Loucy (cell line): ENCODE measurements around the gene PRKAR2B.
"Not testable (repeated sequence)": the region's sequence is repeated elsewhere in the genome, so short reads cannot be mapped to it uniquely, and the experiment has no call there.

Experiments used
- H2AFZ ChIP-seq: fragments of 200-600 bp; sonication (generic); 2 replicates; pipeline ENCODE4 v1.6.0; 2016; ENCODE audit warnings: antibody characterized with exemption, mild to moderate bottlenecking, low read length, moderate library complexity
- H3F3A ChIP-seq: fragments of 200-600 bp; 2 replicates; pipeline ENCODE4 v1.6.0; 2016; ENCODE audit warnings: antibody characterized with exemption, low read depth, mild to moderate bottlenecking
- H3K27me3 ChIP-seq: fragments of 200-600 bp; sonication (generic); 2 replicates; pipeline ENCODE4 v1.6.1; 2014; ENCODE audit warnings: low read length, mild to moderate bottlenecking; ENCODE audit not compliant: insufficient read depth, poor library complexity, severe bottlenecking
- H3K36me3 ChIP-seq: fragments of 200-600 bp; sonication (generic); 2 replicates; pipeline ENCODE4 v1.6.1; 2016; ENCODE audit warnings: low read length; ENCODE audit not compliant: insufficient read depth
- H3K4me1 ChIP-seq: fragments of 200-600 bp; sonication (generic); 2 replicates; pipeline ENCODE4 v1.5.1; 2014; ENCODE audit warnings: low read length, mild to moderate bottlenecking; ENCODE audit not compliant: insufficient read depth, poor library complexity, severe bottlenecking
- H3K4me2 ChIP-seq: fragments of 200-600 bp; sonication (generic); 2 replicates; pipeline ENCODE4 v1.6.0; 2014; ENCODE audit warnings: antibody characterized with exemption, low read length, low read depth, mild to moderate bottlenecking; ENCODE audit not compliant: poor library complexity, severe bottlenecking
- H3K4me3 ChIP-seq: fragments of 200-600 bp; sonication (generic); 2 replicates; pipeline ENCODE4 v1.5.1; 2014; ENCODE audit warnings: low read length, mild to moderate bottlenecking, mixed read lengths; ENCODE audit not compliant: poor library complexity, severe bottlenecking
- H3K79me2 ChIP-seq: fragments of 200-600 bp; sonication (generic); 2 replicates; pipeline ENCODE4 v1.6.1; 2014; ENCODE audit warnings: low read length; ENCODE audit not compliant: insufficient read depth
- H3K9ac ChIP-seq: fragments of 200-600 bp; sonication (generic); 2 replicates; pipeline ENCODE4 v1.6.0; 2014; ENCODE audit warnings: mild to moderate bottlenecking, low read depth, low read length, moderate library complexity; ENCODE audit not compliant: poor library complexity, severe bottlenecking
- H3K9me2 ChIP-seq: fragments of 200-600 bp; sonication (generic); replicated peaks from 2 replicates; pipeline ENCODE4 v1.6.1; 2016; ENCODE audit warnings: low read depth, low read length, mixed read lengths
- H3K9me3 ChIP-seq: fragments of 200-600 bp; sonication (generic); 2 replicates; pipeline ENCODE4 v1.6.1; 2014; ENCODE audit warnings: mild to moderate bottlenecking, antibody characterized with exemption, low read length, low read depth; ENCODE audit not compliant: insufficient read depth
- H4K20me1 ChIP-seq: fragments of 200-600 bp; sonication (generic); 2 replicates; pipeline ENCODE4 v1.6.0; 2014; ENCODE audit warnings: antibody characterized with exemption, low read length, mild to moderate bottlenecking; ENCODE audit not compliant: insufficient read depth, poor library complexity, severe bottlenecking
- CTCF ChIP-seq: fragments of 200-600 bp; sonication (generic); conservative IDR thresholded peaks from 2 replicates; pipeline ENCODE4 v1.5.1; 2014; ENCODE audit warnings: mild to moderate bottlenecking, antibody characterized with exemption, low read length
- EZH2phosphoT487 ChIP-seq: fragments of 200-600 bp; IDR thresholded peaks from 2 replicates; pipeline ENCODE4 v1.6.1; 2018; ENCODE audit warnings: antibody characterized with exemption, mild to moderate bottlenecking, moderate library complexity, borderline replicate concordance

The PRKAR2B gene

GRCh38 chr7:107089627-107090026, 45.1 kb downstream of the PRKAR2B start:
- H3K4me3 ChIP-seq = no peak overlapping the region
- H3K9ac ChIP-seq = no peak overlapping the region

GRCh38 chr7:107090457-107090856, 46.0 kb downstream of the PRKAR2B start:
- Histone ChIP-seq H4K20me1 (no peaks in the 10 kb centered on the region), H3K9me2 (no peaks in the 10 kb centered on the region), H3K9ac (no peak overlapping the region), H3K4me2 (no peak overlapping the region), H3K79me2 (no peaks in the 10 kb centered on the region), H3K27me3 (no peaks in the 10 kb centered on the region), H2AFZ (no peak overlapping the region), H3K36me3 (no peaks in the 10 kb centered on the region), H3K4me3 (no peak overlapping the region), H3F3A (no peaks in the 10 kb centered on the region), H3K4me1 (peaks cover 13% of the 10 kb centered on the region), H3K9me3 (no peaks in the 10 kb centered on the region)
- TF ChIP-seq CTCF (no peak), EZH2phosphoT487 (no peak)

More at GRCh38 chr7:107089627-107090026, 45.1 kb downstream of the PRKAR2B start:
- Histone ChIP-seq H4K20me1 (no peaks in the 10 kb centered on the region), H3K9me3 (no peaks in the 10 kb centered on the region), H3K79me2 (no peaks in the 10 kb centered on the region), H3K36me3 (no peaks in the 10 kb centered on the region), H3F3A (no peaks in the 10 kb centered on the region), H2AFZ (no peak overlapping the region), H3K9me2 (no peaks in the 10 kb centered on the region), H3K4me1 (peaks cover 13% of the 10 kb centered on the region), H3K4me2 (no peak overlapping the region), H3K27me3 (no peaks in the 10 kb centered on the region)
- TF ChIP-seq EZH2phosphoT487 = no peak
- TF ChIP-seq CTCF = no peak

- no peak overlapping the region for H3K9ac ChIP-seq
- TF ChIP-seq CTCF (no peak), EZH2phosphoT487 (no peak)
- no peaks in the 10 kb centered on the region for H3K9me2 ChIP-seq
- peaks cover 13% of the 10 kb centered on the region for H3K4me1 ChIP-seq
- H3K27me3 ChIP-seq = no peaks in the 10 kb centered on the region
- H3K79me2 ChIP-seq = no peaks in the 10 kb centered on the region
- no peaks in the 10 kb centered on the region for H4K20me1 ChIP-seq
- H2AFZ ChIP-seq = no peak overlapping the region
- no peaks in the 10 kb centered on the region for H3F3A ChIP-seq
- H3K36me3 ChIP-seq = no peaks in the 10 kb centered on the region
- no peaks in the 10 kb centered on the region for H3K9me3 ChIP-seq
- H3K4me3 ChIP-seq = no peak overlapping the region
- no peak overlapping the region for H3K4me2 ChIP-seq
Observed at GRCh38 chr7:107091306-107091705, 46.8 kb downstream of the PRKAR2B start.

GRCh38 chr7:107093671-107094070, 49.2 kb downstream of the PRKAR2B start:
- H3K4me3 ChIP-seq, H3F3A ChIP-seq, H3K27me3 ChIP-seq, H3K9me2 ChIP-seq, H4K20me1 ChIP-seq, H2AFZ ChIP-seq, H3K9me3 ChIP-seq, H3K4me2 ChIP-seq, H3K9ac ChIP-seq, H3K36me3 ChIP-seq, H3K79me2 ChIP-seq: not testable (repeated sequence)
- peaks cover 13% of the 10 kb centered on the region for H3K4me1 ChIP-seq

GRCh38 chr7:107099154-107099553, 54.6 kb downstream of the PRKAR2B start:
- H3K9me3 ChIP-seq, H3K27me3 ChIP-seq, H3K36me3 ChIP-seq, H3K4me3 ChIP-seq, H3K9ac ChIP-seq, H3K9me2 ChIP-seq, H3K4me2 ChIP-seq, H4K20me1 ChIP-seq, H3K4me1 ChIP-seq, H3F3A ChIP-seq, H3K79me2 ChIP-seq, H2AFZ ChIP-seq: not testable (repeated sequence)
